Neural cell (in vitro differentiated cells): ENCODE measurements around the gene TCL1B. TPM values are rescaled to one million over a fixed set of nuclear protein-coding genes. Genes with fewer than 3 reads are reported as not detected.

ENCODE experiments used
- H2AFZ ChIP-seq: fragments of 200-600, 300-800 bp; sonication (generic), shearing (Covaris generic); 2 replicates; pipeline ENCODE4 v1.6.0; 2014; ENCODE audit warnings: low read depth, mild to moderate bottlenecking, antibody characterized with exemption, low read length, moderate library complexity
- H3F3A ChIP-seq: fragments of 200-600 bp; shearing (Covaris generic); 2 replicates; pipeline ENCODE4 v1.6.1; 2016; ENCODE audit warnings: mild to moderate bottlenecking, moderate library complexity, mixed read lengths, antibody characterized with exemption, low read length; ENCODE audit not compliant: insufficient read depth, poor library complexity, severe bottlenecking
- H3K27ac ChIP-seq: fragments of 200-600, 300-800 bp; sonication (generic), shearing (Covaris generic); 2 replicates; pipeline ENCODE4 v1.5.1; 2014; ENCODE audit warnings: mild to moderate bottlenecking, low read length, moderate library complexity
- H3K27me3 ChIP-seq: fragments of 300-800, 200-600 bp; sonication (generic), shearing (Covaris generic); 2 replicates; pipeline ENCODE4 v1.6.0; 2014; ENCODE audit warnings: mild to moderate bottlenecking, low read depth, low read length, moderate library complexity; ENCODE audit not compliant: insufficient read depth
- H3K36me3 ChIP-seq: fragments of 300-800, 200-600 bp; sonication (generic), shearing (Covaris generic); 2 replicates; pipeline ENCODE4 v1.5.1; 2014; ENCODE audit warnings: mild to moderate bottlenecking, antibody characterized with exemption, low read length, moderate library complexity; ENCODE audit not compliant: insufficient read depth
- H3K4me2 ChIP-seq: fragments of 300-800, 200-600 bp; sonication (generic), shearing (Covaris generic); 2 replicates; pipeline ENCODE4 v1.6.0; 2014; ENCODE audit warnings: mild to moderate bottlenecking, low read length
- H3K4me3 ChIP-seq: fragments of 300-800, 200-600 bp; sonication (generic), shearing (Covaris generic); 2 replicates; pipeline ENCODE4 v1.5.1; 2014; ENCODE audit warnings: mild to moderate bottlenecking, low read length, moderate library complexity
- H3K79me2 ChIP-seq: fragments of 200-600 bp; shearing (Covaris generic); replicated peaks from 2 replicates; pipeline ENCODE4 v1.6.0; 2014; ENCODE audit warnings: mild to moderate bottlenecking, low read length, moderate library complexity; ENCODE audit not compliant: insufficient read depth
- H3K9ac ChIP-seq: fragments of 300-800, 200-600 bp; sonication (generic), shearing (Covaris generic); 2 replicates; pipeline ENCODE4 v1.6.1; 2016; ENCODE audit warnings: mild to moderate bottlenecking, low read length, mixed read lengths
- H3K9me2 ChIP-seq: fragments of 200-600 bp; shearing (Covaris generic); 2 replicates; pipeline ENCODE4 v1.6.1; 2016; ENCODE audit warnings: mild to moderate bottlenecking, low read length, mixed read lengths; ENCODE audit not compliant: insufficient read depth
- H3K9me3 ChIP-seq: fragments of 200-600, 300-800 bp; sonication (generic), shearing (Covaris generic); 2 replicates; pipeline ENCODE4 v1.6.1; 2016; ENCODE audit warnings: mild to moderate bottlenecking, mixed run types, low read length, moderate library complexity, mixed read lengths
- H4K20me1 ChIP-seq: fragments of 200-600 bp; shearing (Covaris generic); 2 replicates; pipeline ENCODE4 v1.6.1; 2016; ENCODE audit warnings: mild to moderate bottlenecking, mixed run types; ENCODE audit not compliant: insufficient read depth
- EP300 ChIP-seq: fragments of 450-650 bp; conservative IDR thresholded peaks from 2 replicates; pipeline ENCODE4 v1.6.1; 2014; ENCODE audit warnings: antibody characterized with exemption, mild to moderate bottlenecking, moderate library complexity; ENCODE audit not compliant: poor library complexity, severe bottlenecking
- EZH2 ChIP-seq: fragments of 200-600, 300-800 bp; shearing (Covaris generic), sonication (generic); IDR thresholded peaks from 2 replicates; pipeline ENCODE4 v1.6.1; 2014; ENCODE audit warnings: antibody characterized with exemption, low read length, borderline replicate concordance, mild to moderate bottlenecking; ENCODE audit not compliant: insufficient read depth, poor library complexity, severe bottlenecking
- MXI1 ChIP-seq: fragments of 450-650 bp; conservative IDR thresholded peaks from 2 replicates; pipeline ENCODE4 v1.6.1; 2014; ENCODE audit warnings: antibody characterized with exemption, mild to moderate bottlenecking; ENCODE audit not compliant: poor library complexity, severe bottlenecking
- POLR2AphosphoS5 ChIP-seq: IDR thresholded peaks from 2 replicates; pipeline ENCODE4 v1.6.1; 2012
- RAD21 ChIP-seq: fragments of 450-650 bp; conservative IDR thresholded peaks from 2 replicates; pipeline ENCODE4 v1.6.1; 2014; ENCODE audit warnings: antibody characterized with exemption, mild to moderate bottlenecking, moderate library complexity
- SMC3 ChIP-seq: fragments of 450-650 bp; conservative IDR thresholded peaks from 2 replicates; pipeline ENCODE4 v1.6.1; 2014; ENCODE audit warnings: antibody characterized with exemption, mild to moderate bottlenecking, moderate library complexity; ENCODE audit not compliant: poor library complexity
- TAF1 ChIP-seq: IDR thresholded peaks from 2 replicates; pipeline ENCODE4 v1.6.1; 2012; ENCODE audit warnings: low read depth
- polyA plus RNA-seq: library from polyadenylated mRNA; depleted of rRNA; stranded (reverse); fragments of >200 nt; gene quantifications from 2 replicates; pipeline ENCODE4 v1.2.3, GENCODE V29; 2014
- TF ChIP-seq, protein P1 (sequence below): fragments of 450-650 bp; IDR thresholded peaks from 2 replicates; pipeline ENCODE4 v1.5.1; 2014; ENCODE audit warnings: antibody characterized with exemption, mild to moderate bottlenecking, moderate library complexity; ENCODE audit not compliant: poor library complexity, severe bottlenecking
- TF ChIP-seq, protein P2 (sequence below): IDR thresholded peaks from 2 replicates; pipeline ENCODE4 v1.6.1; 2012; ENCODE audit warnings: borderline replicate concordance

The TCL1B gene
- polyA plus RNA-seq, 1 donor from 2014 or later, result not detected

DNA sequence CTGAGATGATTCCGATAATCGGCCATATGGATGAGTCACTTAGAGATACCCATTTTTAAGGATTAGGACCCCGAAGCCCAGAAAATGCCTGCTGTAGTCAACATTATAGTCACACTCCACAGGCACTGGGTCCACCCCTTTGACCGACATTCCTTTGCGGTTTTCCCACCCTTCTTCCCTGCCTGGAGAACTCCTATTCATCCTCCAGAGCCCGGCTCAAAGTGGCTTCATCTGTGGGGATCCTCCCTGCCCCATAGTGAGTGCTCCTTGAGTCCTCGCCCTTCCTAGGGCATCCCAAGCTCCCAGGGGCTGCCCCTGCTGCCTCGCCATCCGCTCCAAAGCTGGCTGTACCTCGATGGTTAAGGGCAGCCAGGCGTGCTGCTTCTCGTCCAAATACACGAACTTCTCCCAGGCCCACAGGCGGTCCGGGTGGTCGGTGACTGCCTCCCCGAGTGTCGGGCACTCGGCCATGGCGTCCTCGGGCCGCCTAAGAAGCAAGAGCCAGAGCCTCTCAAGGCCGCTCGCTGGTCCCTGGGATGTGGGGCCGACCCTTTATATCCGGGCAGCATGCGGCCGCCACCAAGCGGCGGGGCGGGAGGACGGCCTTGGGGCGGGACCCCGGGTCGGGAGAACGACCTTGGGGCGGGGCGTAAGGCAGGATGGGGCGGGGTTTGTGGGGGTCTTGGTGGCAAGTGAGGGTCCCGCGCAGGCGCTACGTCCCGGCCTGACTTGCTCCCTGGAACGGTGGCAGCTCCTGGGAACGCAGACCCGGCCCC is 27.6 kb downstream of the TCL1B start, which contains the start of gene TCL1A:
Gene TCL1A (minus strand): TSS at position 530 of the 776 bp plus-strand sequence. CDS start 59 bp downstream, at position 471.
- Histone ChIP-seq H2AFZ (no peak within 1 kb of the TSS), H3F3A (no peaks in the 10 kb centered on the region), H3K79me2 (no peaks in the 10 kb centered on the region), H4K20me1 (no peaks in the 10 kb centered on the region), H3K27me3 (no peaks in the 10 kb centered on the region), H3K27ac (no peak within 1 kb of the TSS), H3K9me2 (no peaks in the 10 kb centered on the region), H3K36me3 (no peaks in the 10 kb centered on the region), H3K9me3 (no peaks in the 10 kb centered on the region), H3K4me3 (no peak within 1 kb of the TSS), H3K4me2 (no peak within 1 kb of the TSS), H3K9ac (no peak within 1 kb of the TSS)
- TF ChIP-seq RAD21, result no peak
- TF ChIP-seq TAF1, result no peak
- TF ChIP-seq, protein P1, sequence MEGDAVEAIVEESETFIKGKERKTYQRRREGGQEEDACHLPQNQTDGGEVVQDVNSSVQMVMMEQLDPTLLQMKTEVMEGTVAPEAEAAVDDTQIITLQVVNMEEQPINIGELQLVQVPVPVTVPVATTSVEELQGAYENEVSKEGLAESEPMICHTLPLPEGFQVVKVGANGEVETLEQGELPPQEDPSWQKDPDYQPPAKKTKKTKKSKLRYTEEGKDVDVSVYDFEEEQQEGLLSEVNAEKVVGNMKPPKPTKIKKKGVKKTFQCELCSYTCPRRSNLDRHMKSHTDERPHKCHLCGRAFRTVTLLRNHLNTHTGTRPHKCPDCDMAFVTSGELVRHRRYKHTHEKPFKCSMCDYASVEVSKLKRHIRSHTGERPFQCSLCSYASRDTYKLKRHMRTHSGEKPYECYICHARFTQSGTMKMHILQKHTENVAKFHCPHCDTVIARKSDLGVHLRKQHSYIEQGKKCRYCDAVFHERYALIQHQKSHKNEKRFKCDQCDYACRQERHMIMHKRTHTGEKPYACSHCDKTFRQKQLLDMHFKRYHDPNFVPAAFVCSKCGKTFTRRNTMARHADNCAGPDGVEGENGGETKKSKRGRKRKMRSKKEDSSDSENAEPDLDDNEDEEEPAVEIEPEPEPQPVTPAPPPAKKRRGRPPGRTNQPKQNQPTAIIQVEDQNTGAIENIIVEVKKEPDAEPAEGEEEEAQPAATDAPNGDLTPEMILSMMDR, result no peak
- TF ChIP-seq MXI1, result no peak
- no peak for TF ChIP-seq EP300
- TF ChIP-seq EZH2, result no peak
- TF ChIP-seq POLR2AphosphoS5, result no peak
- TF ChIP-seq SMC3, result no peak

DNA sequence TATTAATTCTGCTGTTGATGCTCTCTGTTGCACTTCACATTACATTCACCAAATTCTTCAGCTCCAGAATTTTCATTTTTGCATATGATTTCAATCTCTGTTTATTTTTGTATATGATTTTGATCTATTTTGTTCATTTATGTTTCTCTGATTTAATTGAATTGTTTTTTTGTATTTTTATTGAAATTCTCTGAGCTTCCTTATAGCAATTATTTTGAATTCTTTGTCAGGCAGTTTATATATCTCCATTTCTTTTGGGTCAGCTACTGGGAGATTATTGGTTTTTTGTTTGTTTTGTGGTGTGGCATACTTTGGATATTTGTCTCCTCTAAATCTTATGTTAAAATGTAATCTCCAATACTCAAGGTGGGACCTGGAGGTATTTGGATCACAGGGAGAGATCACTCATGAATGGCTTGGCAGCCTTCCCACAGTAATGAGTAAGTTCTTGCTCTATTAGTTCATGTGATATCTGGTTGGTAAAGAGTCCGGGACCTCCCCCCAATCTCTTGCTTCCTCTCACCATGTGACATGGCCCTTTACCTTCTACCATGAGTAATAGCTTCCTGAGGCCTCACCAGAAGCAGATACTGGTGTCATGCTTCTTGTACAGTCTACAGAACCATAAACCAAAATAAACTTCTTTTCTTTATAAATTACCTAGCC is 36.4 kb downstream of the TCL1B start:
- H3K4me3 ChIP-seq, result no peak overlapping the region
- H3K9me2 ChIP-seq, result no peaks in the 10 kb centered on the region
- no peaks in the 10 kb centered on the region for H3F3A ChIP-seq
- no peaks in the 10 kb centered on the region for H3K27me3 ChIP-seq
- H3K9me3 ChIP-seq, result no peaks in the 10 kb centered on the region
- no peak overlapping the region for H2AFZ ChIP-seq
- H4K20me1 ChIP-seq, result no peaks in the 10 kb centered on the region
- no peaks in the 10 kb centered on the region for H3K79me2 ChIP-seq
- no peak overlapping the region for H3K4me2 ChIP-seq
- H3K9ac ChIP-seq, result no peak overlapping the region
- no peak overlapping the region for H3K27ac ChIP-seq
- no peaks in the 10 kb centered on the region for H3K36me3 ChIP-seq
- TF ChIP-seq, protein P2, sequence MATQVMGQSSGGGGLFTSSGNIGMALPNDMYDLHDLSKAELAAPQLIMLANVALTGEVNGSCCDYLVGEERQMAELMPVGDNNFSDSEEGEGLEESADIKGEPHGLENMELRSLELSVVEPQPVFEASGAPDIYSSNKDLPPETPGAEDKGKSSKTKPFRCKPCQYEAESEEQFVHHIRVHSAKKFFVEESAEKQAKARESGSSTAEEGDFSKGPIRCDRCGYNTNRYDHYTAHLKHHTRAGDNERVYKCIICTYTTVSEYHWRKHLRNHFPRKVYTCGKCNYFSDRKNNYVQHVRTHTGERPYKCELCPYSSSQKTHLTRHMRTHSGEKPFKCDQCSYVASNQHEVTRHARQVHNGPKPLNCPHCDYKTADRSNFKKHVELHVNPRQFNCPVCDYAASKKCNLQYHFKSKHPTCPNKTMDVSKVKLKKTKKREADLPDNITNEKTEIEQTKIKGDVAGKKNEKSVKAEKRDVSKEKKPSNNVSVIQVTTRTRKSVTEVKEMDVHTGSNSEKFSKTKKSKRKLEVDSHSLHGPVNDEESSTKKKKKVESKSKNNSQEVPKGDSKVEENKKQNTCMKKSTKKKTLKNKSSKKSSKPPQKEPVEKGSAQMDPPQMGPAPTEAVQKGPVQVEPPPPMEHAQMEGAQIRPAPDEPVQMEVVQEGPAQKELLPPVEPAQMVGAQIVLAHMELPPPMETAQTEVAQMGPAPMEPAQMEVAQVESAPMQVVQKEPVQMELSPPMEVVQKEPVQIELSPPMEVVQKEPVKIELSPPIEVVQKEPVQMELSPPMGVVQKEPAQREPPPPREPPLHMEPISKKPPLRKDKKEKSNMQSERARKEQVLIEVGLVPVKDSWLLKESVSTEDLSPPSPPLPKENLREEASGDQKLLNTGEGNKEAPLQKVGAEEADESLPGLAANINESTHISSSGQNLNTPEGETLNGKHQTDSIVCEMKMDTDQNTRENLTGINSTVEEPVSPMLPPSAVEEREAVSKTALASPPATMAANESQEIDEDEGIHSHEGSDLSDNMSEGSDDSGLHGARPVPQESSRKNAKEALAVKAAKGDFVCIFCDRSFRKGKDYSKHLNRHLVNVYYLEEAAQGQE, result no peak
- TF ChIP-seq RAD21, result no peak
- TF ChIP-seq TAF1, result no peak
- TF ChIP-seq POLR2AphosphoS5, result no peak
- TF ChIP-seq, protein P1, result no peak
- TF ChIP-seq EP300, result no peak
